Measurements from ENCODE around the gene METTL17.

DNA sequence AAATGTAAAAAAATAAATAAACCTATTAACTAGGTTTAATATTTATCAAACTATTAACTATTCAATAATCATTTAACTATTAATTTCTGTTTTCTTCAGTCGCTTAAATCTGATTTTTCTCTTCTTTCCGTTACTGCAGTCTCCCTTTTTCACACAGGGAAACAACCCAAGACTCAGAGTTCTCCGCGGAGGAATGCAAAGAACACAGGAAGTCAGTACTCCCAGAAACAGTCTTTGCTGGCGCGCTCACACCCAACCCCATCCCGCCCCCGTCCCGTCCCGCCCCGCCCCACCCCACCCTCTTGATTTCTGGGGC lies 351 bp upstream of the METTL17 start:
- TF ChIP-seq GATA2 (IDR thresholded peaks at IDR 0.05; ENCODE audit: low read depth, low read length), result no peak
- TF ChIP-seq GATA3 (IDR thresholded peaks at IDR 0.05; ENCODE audit: low read depth, low read length), result no peak
